BJ (cell line): ENCODE results near the gene GPR87. TPM values are rescaled to one million over a fixed set of nuclear protein-coding genes. Genes with fewer than 3 reads are reported as not detected.

ENCODE experiments used
- CTCF ChIA-PET: fragments of 350-600 bp; formaldehyde crosslinking; extraction: SDS; loops from one replicate; lab custom pipeline; 2021; ENCODE audit warnings: antibody characterized with exemption, inconsistent platforms; lab: Yijun Ruan, JAX
- POLR2A ChIA-PET: fragments of 300-600 bp; sonication (Branson Sonifier 250); formaldehyde crosslinking; extraction: SDS; loops from one replicate; lab custom pipeline; 2021; ENCODE audit warnings: antibody characterized with exemption; lab: Charles Lee
- DNase-seq: peaks from one replicate; pipeline ENCODE4 v3.0.0-alpha.2; 2011; ENCODE audit warnings: low read depth
- H3K27me3 ChIP-seq: 2 replicates; pipeline ENCODE4 v1.6.0; 2011; ENCODE audit warnings: low read length; ENCODE audit not compliant: control insufficient read depth, insufficient read depth
- H3K36me3 ChIP-seq: 2 replicates; pipeline ENCODE4 v1.5.1; 2011; ENCODE audit warnings: low read length; ENCODE audit not compliant: control insufficient read depth, insufficient read depth
- H3K4me3 ChIP-seq: 2 replicates; pipeline ENCODE4 v1.5.1; 2011; ENCODE audit warnings: low read depth, mild to moderate bottlenecking, control low read depth, low read length
- polyA plus RNA-seq: library from polyadenylated mRNA; depleted of rRNA; stranded (reverse); fragments of >200 nt; gene quantifications from 2 replicates; pipeline ENCODE4 v1.2.3, GENCODE V29; 2011
- TF ChIP-seq, protein P1 (sequence below): IDR thresholded peaks from 2 replicates; pipeline ENCODE4 v1.5.1; 2011; ENCODE audit warnings: low read depth, mild to moderate bottlenecking, control low read depth, inconsistent platforms, low read length, moderate library complexity; ENCODE audit not compliant: insufficient read depth

GPR87 gene
- polyA plus RNA-seq, 1 experiment = not detected

DNA sequence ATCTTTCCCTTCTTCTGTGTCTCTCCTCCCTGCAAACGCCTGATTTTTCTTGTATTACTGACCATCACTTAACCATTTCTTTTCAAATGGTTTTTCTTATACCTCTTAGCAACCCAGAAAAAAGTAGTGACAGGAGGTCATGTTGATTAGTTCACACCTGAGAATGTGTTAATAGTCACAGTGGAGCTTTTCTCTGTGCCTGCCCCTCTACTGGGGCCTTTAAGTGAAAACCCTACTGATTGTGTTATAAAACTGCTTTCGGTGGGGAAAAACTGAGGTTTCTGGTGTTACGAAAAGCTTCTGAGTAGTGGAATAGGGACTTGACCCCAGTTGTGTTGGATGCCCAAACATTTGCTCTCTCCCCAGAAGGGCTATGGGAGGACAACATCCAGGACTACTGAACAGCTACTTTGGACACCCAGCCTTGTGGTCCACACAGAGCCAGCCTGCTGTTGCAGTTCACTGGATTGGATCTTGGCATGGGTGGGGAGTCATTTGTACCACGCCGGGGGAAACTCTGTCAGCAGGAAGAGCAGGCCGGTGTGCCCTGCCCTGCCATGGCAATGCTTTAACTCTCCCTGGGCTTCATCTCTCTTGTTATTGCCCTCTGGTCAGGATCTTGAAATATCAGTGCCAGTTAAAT is 10.3 kb downstream of the GPR87 start:
- POLR2A ChIA-PET = no interaction called here
- Histone ChIP-seq H3K36me3 (no peaks in the 10 kb centered on the region), H3K4me3 (no peak overlapping the region), H3K27me3 (no peaks in the 10 kb centered on the region; the same call in 1 of the 2 replicates)
- CTCF ChIA-PET = interaction anchor here (4.2 kb wide), 1 partner anchor 22 kb away, joined by 17 read pairs; no protein-coding TSS in a partner anchor
- DNase-seq = no peak
- TF ChIP-seq, protein P1, sequence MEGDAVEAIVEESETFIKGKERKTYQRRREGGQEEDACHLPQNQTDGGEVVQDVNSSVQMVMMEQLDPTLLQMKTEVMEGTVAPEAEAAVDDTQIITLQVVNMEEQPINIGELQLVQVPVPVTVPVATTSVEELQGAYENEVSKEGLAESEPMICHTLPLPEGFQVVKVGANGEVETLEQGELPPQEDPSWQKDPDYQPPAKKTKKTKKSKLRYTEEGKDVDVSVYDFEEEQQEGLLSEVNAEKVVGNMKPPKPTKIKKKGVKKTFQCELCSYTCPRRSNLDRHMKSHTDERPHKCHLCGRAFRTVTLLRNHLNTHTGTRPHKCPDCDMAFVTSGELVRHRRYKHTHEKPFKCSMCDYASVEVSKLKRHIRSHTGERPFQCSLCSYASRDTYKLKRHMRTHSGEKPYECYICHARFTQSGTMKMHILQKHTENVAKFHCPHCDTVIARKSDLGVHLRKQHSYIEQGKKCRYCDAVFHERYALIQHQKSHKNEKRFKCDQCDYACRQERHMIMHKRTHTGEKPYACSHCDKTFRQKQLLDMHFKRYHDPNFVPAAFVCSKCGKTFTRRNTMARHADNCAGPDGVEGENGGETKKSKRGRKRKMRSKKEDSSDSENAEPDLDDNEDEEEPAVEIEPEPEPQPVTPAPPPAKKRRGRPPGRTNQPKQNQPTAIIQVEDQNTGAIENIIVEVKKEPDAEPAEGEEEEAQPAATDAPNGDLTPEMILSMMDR = no peak

DNA sequence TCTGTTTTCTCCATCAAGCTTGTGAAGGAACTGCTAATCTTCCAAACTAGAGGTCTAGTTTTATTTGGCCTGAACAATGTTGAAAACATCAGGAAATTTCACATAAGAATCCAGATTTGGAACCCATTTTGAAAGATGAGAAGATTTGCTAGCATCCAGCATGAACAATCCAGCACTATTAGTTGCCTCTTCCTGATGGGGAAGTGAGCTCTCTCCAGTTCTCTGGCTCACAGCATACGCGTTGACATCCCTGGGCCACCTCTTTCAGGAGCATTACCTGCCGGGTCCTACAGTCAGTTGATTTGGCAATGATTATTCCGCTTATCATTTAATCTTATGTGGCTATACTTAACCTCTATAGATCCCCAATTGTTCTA is 10.9 kb downstream of the GPR87 start:
- DNase-seq = no peak
- ChIA-PET POLR2A (no interaction called here), CTCF (interaction anchor here (4.2 kb wide), 1 partner anchor 22 kb away, joined by 17 read pairs; no protein-coding TSS in a partner anchor)
- Histone ChIP-seq H3K36me3 (no peaks in the 10 kb centered on the region), H3K27me3 (no peaks in the 10 kb centered on the region; the same call in 1 of the 2 replicates), H3K4me3 (no peak overlapping the region)
- TF ChIP-seq, protein P1 = no peak

DNA sequence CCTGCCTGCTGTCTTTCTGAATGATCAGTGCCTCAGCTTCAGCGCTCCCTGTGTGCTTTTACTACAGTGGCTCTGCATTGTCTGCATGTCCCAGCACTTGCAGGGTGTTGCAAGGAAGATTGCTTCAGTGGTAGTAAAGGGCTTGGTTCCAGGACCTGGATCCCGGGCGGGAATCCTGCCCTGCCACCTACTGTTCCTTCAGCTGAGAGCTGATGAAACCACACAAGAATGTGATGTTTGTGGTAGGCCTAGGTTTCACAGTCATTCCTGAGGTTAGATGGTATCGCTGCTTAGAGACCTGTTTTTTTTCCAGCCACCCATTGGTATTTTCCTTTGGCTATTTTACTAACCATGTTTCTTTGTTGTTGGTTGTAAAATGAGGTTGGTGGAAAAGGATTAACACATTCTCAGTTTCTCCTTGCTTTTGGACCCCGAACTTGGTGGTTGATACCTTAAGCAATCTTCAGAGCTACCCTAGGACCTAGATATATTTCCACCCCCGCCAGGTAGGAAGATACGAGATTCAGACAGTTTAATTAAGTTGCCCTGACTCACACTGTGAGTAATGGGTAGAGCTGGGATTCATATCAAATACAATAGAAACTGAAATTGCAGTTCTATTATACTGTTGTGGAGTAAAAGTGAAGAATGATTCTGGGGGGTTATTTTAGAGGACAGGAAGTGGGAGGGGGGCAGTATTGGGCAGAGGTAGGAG is 11.4 kb downstream of the GPR87 start:
- TF ChIP-seq, protein P1 = peak; percentile 38
- POLR2A ChIA-PET = no interaction called here
- Histone ChIP-seq H3K27me3 (no peaks in the 10 kb centered on the region; the same call in 1 of the 2 replicates), H3K36me3 (no peaks in the 10 kb centered on the region), H3K4me3 (no peak overlapping the region)
- CTCF ChIA-PET = interaction anchor here (0.8 to 4.2 kb wide), 6 partner anchors 13 to 614 kb away, joined by 3 to 17 read pairs (median 4); no protein-coding TSS in a partner anchor
- peak; percentile 92 for DNase-seq

DNA sequence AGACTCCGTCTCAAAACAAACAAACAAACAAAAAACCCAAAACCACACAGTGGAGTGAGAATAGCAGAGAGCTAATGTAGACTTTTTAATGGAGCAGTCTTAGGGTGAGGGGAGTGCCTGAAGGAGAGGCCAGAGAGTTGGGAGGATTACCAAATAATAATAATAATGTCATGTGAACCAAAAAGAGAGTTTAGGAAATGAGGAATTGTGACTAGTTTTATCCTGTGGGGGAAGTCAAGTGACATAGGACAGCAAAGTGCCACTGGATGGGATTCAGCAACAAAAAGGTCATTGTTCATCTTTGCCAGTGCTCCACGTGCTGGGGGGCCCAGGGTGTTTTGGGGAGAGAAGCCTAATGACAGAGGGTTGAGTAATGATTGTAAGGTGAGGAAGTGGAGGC is 12.9 kb downstream of the GPR87 start:
- Histone ChIP-seq H3K27me3 (peaks cover 2% of the 10 kb centered on the region), H3K36me3 (no peaks in the 10 kb centered on the region), H3K4me3 (no peak overlapping the region)
- POLR2A ChIA-PET = no interaction called here
- CTCF ChIA-PET = interaction anchor here (1.7 to 4.2 kb wide), 2 partner anchors 24 to 535 kb away, joined by 5 to 17 read pairs; no protein-coding TSS in a partner anchor
- no peak for DNase-seq
- TF ChIP-seq, protein P1 = no peak

DNA sequence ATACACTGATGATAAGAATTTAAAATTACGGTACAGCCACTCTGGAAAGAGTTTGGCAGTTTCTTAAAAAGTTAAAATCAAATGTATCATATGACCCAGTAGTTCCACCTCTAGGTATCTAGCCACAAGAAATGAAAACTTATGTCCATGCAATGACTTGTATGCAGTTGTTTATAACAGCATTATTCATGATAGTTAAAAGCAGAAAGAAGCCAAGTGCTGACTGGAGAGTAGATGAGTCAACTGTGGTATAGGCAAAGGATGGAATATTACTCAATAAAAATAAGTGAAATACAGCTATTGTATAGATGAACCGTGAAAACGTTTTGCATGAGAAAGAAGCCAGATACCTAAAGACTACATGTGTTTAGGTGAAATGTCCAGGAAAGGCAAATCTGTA is 14.8 kb downstream of the GPR87 start:
- H3K36me3 ChIP-seq = no peaks in the 10 kb centered on the region
- POLR2A ChIA-PET = interaction anchor here (0.6 kb wide), 1 partner anchor 138 kb away, joined by 3 read pairs; no protein-coding TSS in a partner anchor
- peaks cover 2% of the 10 kb centered on the region for H3K27me3 ChIP-seq
- TF ChIP-seq, protein P1 = no peak
- no peak for DNase-seq
- H3K4me3 ChIP-seq = no peak overlapping the region
- CTCF ChIA-PET = interaction anchor here (1.0 to 1.5 kb wide), 5 partner anchors 10 to 615 kb away, joined by 3 to 4 read pairs (median 3); no protein-coding TSS in a partner anchor
